ENCODE measurements around the gene DGKQ. TPM values are rescaled to one million over a fixed set of nuclear protein-coding genes. Genes with fewer than 3 reads are reported as not detected.
"Not testable (repeated sequence)": the region's sequence is repeated elsewhere in the genome, so short reads cannot be mapped to it uniquely, and the experiment has no call there.

The DGKQ gene
- total RNA-seq, 1 experiment from 2014 or later, result 4.2 TPM

DNA sequence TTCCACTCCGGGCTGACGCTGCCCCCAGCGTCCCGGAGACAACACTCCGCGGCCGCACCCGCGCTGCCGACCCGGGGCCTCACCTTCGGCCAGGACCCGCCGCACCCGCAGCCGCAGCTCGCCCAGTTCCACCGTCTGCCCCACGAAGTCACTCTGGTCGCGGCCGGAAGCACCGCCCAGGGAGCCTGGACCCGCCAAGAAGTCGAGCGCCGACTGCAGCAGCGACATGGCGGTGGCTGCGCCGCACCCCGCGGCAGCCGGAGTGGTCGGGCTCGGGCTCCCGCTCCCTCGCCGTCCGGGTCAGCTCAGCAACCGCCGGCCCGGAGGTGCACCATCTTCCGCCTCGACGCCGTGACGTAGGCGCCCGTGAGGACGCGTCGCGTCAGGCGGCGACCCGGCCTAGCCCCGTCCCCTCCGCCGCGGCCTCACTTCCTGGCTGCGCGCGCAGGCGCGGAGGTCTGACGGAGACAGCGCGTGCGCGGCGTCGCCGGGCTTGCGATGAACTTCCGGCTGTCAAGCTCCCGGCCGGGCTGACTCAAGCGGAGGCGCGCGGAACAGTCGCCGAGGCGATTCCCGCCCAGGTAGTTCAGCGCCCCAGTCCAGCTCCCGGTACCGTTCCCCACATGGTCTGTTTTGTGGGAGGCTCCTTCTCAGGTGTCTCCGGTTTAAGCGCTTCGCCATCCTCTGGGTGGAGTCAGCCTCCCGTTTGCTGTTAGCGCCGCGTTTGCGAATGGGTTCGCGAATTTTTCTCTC, 41.2 kb downstream of the DGKQ start, which contains the start of the genes GAK and TMEM175:
Gene GAK (minus strand): TSS at position 357 of the 753 bp plus-strand sequence. CDS start 129 bp downstream, at position 228.
Gene TMEM175 (plus strand): TSS at position 501 of the 753 bp plus-strand sequence. CDS start 15,280 bp downstream, outside the sequence.
- peaks cover 5% of the 10 kb centered on the region; the same call in 1 of the 2 replicates for H3K4me1 ChIP-seq (replicated peaks)
- peaks cover 8% of the 10 kb centered on the region; the same call in 1 of the 2 replicates for H3K36me3 ChIP-seq
- H3K27me3 ChIP-seq (replicated peaks), result no peaks in the 10 kb centered on the region
- peak; percentile 83 to 88 for DNase-seq (ENCODE audit: low read depth in 1 of 2, low spot score in 2 of 2)
- H3K9me3 ChIP-seq (replicated peaks), result no peaks in the 10 kb centered on the region
- H3K4me3 ChIP-seq, result peak within 1 kb of the TSS; percentile 82
- H3K27ac ChIP-seq, result peak within 1 kb of the TSS; percentile 60

DNA sequence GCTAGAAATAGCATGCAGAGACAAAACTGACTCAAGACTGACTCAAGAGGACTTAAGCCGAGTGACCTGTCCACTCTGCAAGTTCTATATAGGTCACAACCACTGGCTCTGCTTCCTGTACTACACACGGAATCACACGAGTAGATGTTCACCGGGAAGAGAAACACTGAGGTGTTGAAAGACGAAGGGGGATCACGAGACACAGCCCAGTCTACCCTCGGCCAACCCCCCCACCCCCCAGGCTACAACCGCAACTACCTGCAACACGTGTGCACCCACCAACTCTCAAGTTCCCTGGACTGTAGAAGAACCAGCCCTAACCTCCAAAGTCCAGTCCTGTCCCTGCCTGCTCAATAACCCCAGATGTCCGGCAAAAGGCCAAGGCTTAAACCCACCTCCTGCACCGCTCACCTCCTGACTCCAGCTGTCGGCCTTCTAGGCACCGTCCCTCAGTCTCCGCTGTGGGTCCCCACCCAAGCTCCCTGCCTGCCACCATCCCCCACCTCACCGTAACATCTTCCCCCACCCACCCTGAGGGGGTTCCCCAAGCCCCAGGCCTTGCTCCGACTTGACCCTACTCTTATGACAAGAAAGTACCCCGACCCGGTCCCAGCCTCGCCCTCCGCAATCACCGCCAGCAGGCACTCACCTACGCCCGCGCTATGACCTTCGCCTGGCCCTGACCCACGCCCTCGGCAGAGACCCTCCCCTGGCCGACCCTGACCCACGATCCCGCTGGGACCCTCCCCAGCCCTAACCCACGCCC, 42.0 kb downstream of the DGKQ start:
- no peaks in the 10 kb centered on the region for H3K9me3 ChIP-seq (replicated peaks)
- H3K27me3 ChIP-seq (replicated peaks), result no peaks in the 10 kb centered on the region
- H3K36me3 ChIP-seq, result peaks cover 8% of the 10 kb centered on the region; the same call in 1 of the 2 replicates
- H3K27ac ChIP-seq, result peak overlapping the region; percentile 60
- peaks cover 5% of the 10 kb centered on the region; the same call in 1 of the 2 replicates for H3K4me1 ChIP-seq (replicated peaks)
- H3K4me3 ChIP-seq, result peak overlapping the region; percentile 82
- peak in 1 of 2 experiments; percentile 2 for DNase-seq (ENCODE audit: low read depth in 1 of 2, low spot score in 2 of 2)

DNA sequence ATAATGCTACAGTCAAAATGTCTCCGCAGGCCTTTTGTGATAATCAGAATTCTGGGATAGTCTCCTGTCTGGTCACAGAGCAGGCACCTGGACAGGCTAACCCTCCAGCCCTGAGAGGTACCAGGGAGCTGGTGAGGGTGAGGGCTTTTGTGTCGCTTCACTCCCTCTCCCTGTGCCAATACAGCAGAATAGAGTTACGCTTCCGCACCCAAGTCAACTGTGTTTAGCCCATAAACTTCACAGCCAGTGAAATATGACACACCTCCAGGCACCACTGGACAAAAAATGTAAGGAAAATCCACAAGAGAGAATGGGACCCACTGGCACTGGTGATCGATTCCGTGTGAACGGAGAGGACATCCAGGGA, 42.6 kb downstream of the DGKQ start:
- DNase-seq (ENCODE audit: low read depth in 1 of 2, low spot score in 2 of 2), result peak in 1 of 2 experiments; percentile 1
- Histone ChIP-seq H3K27ac (no peak overlapping the region), H3K27me3 (replicated peaks) (no peaks in the 10 kb centered on the region), H3K4me3 (peak overlapping the region; percentile 82), H3K9me3 (replicated peaks) (no peaks in the 10 kb centered on the region), H3K36me3 (peaks cover 8% of the 10 kb centered on the region; the same call in 1 of the 2 replicates), H3K4me1 (replicated peaks) (peaks cover 5% of the 10 kb centered on the region; the same call in 1 of the 2 replicates)

DNA sequence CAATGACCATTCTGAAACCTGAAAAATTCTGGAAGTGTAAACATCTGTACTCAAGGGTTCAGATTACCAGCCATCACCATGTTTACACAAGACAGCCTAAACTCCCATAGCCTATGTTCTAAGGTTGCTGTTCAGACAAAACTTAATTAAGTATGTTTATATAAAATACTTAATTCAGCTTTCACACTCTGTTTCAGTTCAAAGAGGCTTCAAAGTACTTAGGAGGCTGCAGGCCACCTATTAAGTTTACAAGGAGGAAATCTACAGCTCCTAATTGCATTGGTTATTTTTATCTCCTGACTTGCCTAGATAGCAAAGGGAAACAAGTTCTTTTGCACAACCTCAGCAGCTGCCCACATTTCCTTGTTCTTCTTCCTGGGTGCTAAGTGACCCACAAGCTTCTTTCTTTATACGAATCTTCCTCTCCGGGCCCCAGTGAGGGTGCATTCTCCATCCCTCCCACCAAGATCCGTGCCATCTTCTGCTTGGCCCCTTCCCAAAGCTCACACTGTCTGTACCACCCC, 43.3 kb downstream of the DGKQ start:
- Histone ChIP-seq H3K9me3 (replicated peaks) (no peaks in the 10 kb centered on the region), H3K4me1 (replicated peaks) (peaks cover 5% of the 10 kb centered on the region; the same call in 1 of the 2 replicates), H3K27me3 (replicated peaks) (no peaks in the 10 kb centered on the region), H3K4me3 (no peak overlapping the region), H3K36me3 (peaks cover 8% of the 10 kb centered on the region; the same call in 1 of the 2 replicates), H3K27ac (no peak overlapping the region)
- no peak for DNase-seq (ENCODE audit: low read depth in 1 of 2, low spot score in 2 of 2)

DNA sequence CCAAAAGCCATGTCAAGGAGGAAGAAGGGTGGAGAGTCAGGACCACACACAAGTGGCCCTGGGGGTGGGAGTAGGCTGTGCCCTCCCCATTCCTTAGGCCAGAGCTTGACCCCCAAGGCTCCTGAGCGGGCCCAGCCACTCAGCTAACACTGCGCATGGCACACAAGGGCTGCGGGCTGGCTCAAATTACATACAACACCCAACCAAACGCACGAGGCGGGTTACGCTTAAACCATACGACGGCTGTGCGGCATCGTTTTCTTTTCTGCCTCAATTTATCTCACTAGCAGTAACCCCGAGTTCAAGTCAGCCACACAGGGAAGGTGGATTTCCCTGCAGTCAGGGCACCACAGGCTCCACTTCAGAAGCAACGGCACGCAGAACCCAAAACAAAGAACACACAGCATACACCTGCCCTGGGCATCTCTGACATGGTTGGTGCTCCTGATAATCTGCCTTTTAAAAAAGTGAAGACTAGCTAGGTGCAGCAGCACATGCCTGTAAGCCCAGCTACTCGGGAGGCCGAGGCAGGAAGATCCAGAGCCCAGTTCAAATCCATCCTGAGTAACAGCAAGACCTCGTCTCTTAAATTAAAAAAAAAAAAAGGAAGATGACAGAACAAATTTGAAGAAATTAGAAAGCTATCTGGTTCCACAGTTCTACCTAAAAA, 44.1 kb downstream of the DGKQ start:
- Histone ChIP-seq H3K27me3 (replicated peaks) (no peaks in the 10 kb centered on the region), H3K9me3 (replicated peaks) (no peaks in the 10 kb centered on the region), H3K4me1 (replicated peaks) (peaks cover 5% of the 10 kb centered on the region; the same call in 1 of the 2 replicates), H3K36me3 (peaks cover 8% of the 10 kb centered on the region; the same call in 1 of the 2 replicates), H3K4me3 (no peak overlapping the region), H3K27ac (no peak overlapping the region)
- no peak for DNase-seq (ENCODE audit: low read depth in 1 of 2, low spot score in 2 of 2)

DNA sequence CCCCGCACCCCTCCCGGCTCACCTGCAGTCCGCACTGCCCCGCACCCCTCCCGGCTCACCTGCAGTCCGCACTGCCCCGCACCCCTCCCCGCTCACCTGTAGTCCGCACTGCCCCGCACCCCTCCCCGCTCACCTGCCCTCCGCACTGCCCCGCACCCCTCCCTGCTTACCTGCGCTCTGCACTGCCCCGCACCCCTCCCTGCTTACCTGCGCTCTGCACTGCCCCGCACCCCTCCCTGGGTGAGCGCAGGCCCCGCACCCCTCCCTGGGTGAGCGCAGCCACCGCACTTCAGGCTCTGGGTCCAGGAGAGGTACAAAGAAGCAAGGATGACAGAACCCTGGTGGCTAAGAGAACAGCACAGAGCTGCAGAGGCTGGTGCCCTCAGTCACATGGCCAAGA, 45.8 kb downstream of the DGKQ start:
- H3K4me3 ChIP-seq; H3K4me1 ChIP-seq (replicated peaks); H3K27me3 ChIP-seq (replicated peaks); H3K36me3 ChIP-seq; H3K27ac ChIP-seq; DNase-seq (ENCODE audit: low read depth in 1 of 2, low spot score in 2 of 2); H3K9me3 ChIP-seq (replicated peaks): not testable (repeated sequence)

DNA sequence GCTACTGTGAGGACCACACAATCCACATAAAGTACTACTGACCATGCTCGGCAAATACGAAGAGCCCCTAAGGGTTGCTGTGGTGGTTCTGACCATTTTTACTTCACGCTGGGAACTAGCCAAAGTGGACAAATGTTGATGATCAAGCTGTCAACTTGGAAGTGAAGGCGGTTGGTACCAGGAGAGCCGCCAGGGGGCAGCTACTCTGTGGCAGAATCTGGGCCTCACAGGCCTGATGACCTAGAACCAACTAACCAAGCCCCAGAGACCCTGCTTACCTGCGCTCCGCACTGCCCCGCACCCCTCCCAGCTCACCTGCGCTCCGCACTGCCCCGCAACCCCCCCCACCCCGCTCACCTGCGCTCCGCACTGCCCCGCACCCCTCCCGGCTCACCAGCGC, 46.8 kb downstream of the DGKQ start:
- no peak for DNase-seq (ENCODE audit: low read depth in 1 of 2, low spot score in 2 of 2)
- Histone ChIP-seq H3K4me3 (no peak overlapping the region), H3K36me3 (no peaks in the 10 kb centered on the region), H3K27ac (no peak overlapping the region), H3K27me3 (replicated peaks) (no peaks in the 10 kb centered on the region), H3K9me3 (replicated peaks) (no peaks in the 10 kb centered on the region), H3K4me1 (replicated peaks) (peaks cover 5% of the 10 kb centered on the region; the same call in 1 of the 2 replicates)

DNA sequence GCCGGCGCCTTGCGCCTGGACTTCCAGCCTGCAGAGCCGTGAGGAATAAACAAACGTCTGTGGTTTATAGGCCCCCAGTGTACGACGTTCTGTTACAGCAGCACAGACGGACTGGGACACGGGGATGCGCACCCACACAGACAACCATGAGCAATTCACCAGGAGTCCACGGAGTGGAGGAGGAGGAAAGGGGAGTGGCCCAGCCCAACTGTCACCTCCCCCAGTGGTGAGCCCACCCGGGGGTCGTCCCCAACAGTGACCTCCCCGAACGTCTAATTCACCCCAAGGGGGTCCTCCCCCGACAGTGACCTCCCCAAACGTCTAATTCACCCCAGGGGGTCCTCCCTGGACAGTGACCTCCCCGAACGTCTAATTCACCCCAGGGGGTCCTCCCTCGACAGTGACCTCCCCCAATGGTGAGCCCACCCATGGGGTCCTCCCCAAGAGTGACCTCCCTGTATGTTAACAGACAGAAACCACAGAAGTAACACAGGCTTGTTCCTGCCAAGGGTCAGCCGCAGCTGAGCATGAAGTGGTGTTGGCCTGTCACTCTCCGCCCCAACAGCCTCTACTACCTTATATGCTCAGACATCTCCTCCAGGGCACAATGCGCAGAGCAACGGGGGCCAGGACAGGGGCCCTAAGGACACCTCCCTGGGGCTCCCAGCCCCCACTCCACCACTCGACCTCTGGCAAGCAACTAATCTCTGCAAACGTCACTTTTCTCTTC, 47.4 kb downstream of the DGKQ start:
- peaks cover 4% of the 10 kb centered on the region; the same call in 1 of the 2 replicates for H3K4me1 ChIP-seq (replicated peaks)
- no peaks in the 10 kb centered on the region for H3K36me3 ChIP-seq
- DNase-seq (ENCODE audit: low read depth in 1 of 2, low spot score in 2 of 2), result no peak
- H3K9me3 ChIP-seq (replicated peaks), result no peaks in the 10 kb centered on the region
- H3K4me3 ChIP-seq, result no peak overlapping the region
- H3K27ac ChIP-seq, result no peak overlapping the region
- H3K27me3 ChIP-seq (replicated peaks), result no peaks in the 10 kb centered on the region

DNA sequence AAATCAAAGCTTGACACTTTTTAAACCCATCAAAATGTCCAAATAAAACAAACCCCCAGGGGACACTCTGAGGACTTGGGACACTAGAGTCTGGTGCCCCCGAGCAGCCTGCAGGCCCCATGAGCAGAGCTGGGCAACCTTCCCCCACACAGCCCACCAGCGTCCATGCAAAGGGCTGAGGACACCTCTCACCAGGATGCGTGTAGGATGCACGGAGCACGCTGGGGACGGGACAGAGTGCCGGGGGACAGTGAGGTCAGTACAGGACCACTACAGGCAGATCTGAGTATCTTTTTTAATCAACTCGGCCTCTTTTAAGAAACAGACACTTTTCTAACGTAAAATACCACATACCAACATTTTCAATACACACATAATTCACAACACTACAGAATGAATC, 48.2 kb downstream of the DGKQ start:
- H3K4me3 ChIP-seq, result no peak overlapping the region
- H3K27ac ChIP-seq, result no peak overlapping the region
- H3K4me1 ChIP-seq (replicated peaks), result no peaks in the 10 kb centered on the region
- no peaks in the 10 kb centered on the region for H3K27me3 ChIP-seq (replicated peaks)
- no peaks in the 10 kb centered on the region for H3K9me3 ChIP-seq (replicated peaks)
- no peaks in the 10 kb centered on the region for H3K36me3 ChIP-seq
- no peak for DNase-seq (ENCODE audit: low read depth in 1 of 2, low spot score in 2 of 2)

DNA sequence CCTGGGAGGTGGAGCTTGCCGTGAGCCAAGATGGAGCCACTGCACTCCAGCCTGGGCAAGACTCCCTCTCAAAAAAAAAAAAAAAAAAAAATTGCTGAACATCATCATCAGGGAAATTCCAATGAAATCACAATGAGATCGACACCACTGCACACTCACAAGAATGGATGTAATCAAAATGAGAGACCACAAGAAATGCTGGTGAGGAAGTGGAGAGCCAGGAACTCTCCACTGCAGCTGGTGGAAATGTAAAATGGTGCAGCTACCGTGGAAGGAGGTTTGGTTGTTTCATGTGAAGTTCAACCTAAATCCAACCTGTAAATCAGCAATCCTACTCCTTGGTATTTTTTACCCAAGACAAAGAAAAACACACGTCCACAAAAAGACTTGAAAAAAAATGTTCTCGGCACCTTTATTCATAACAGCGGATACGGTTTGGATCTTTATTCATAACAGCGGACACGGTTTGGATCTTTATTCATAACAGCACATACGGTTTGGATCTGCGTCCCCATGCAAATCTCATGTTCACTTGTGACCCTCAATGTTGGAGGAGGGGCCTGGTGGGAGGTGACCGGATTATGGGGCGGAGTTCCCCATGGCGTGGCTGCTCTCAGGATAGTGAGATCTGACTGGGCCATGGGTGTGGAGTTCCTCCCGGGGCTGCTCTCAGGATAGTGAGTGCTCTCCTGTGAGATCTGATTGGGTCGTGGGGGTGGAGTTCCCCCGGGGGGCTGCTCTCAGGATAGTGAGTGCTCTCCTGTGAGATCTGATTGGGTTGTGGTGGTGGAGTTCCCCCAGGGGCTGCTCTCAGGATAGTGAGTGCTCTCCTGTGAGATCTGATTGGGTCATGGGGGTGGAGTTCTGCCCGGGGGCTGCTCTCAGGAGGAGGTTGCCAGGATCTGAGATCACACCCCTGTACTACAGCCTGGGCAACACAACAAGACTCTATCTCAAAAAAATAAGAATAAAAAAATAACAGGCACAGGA, 49.0 kb downstream of the DGKQ start:
- DNase-seq (ENCODE audit: low read depth in 1 of 2, low spot score in 2 of 2), result no peak
- Histone ChIP-seq H3K9me3 (replicated peaks) (no peaks in the 10 kb centered on the region), H3K36me3 (no peaks in the 10 kb centered on the region), H3K4me1 (replicated peaks) (no peaks in the 10 kb centered on the region), H3K27ac (no peak overlapping the region), H3K27me3 (replicated peaks) (no peaks in the 10 kb centered on the region), H3K4me3 (no peak overlapping the region)

DNA sequence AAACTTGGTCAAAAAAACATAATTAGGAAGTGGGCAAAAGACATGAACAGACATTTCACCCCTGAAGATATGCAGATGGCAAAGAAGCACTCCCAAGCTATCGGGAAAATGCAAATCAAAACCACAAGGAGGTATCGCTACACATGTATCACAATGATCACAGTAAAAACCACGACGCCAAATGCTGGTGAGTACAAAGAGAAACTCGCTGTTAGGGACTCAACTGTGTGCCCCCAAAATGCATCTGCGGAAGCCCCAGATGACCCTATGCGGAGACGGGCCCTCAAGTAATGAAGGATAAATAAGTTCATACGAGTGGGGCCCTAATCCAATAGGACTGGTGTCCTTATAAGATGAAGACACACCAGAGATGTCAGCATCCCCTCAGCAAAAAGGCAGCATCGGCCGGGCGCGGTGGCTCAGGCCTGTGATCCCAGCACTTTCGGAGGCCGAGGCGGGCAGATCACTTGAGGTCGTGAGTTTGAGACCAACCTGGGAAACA, 51.5 kb downstream of the DGKQ start:
- no peak for DNase-seq (ENCODE audit: low read depth in 1 of 2, low spot score in 2 of 2)
- no peak overlapping the region for H3K4me3 ChIP-seq

More for the DNA sequence above, 51.5 kb downstream of the DGKQ start:
- Histone ChIP-seq H3K4me1 (replicated peaks) (no peaks in the 10 kb centered on the region), H3K27me3 (replicated peaks) (no peaks in the 10 kb centered on the region), H3K27ac (no peak overlapping the region), H3K9me3 (replicated peaks) (no peaks in the 10 kb centered on the region), H3K36me3 (no peaks in the 10 kb centered on the region)

All from SJSA1 (cell line).